T47D (cell line): ENCODE results near the gene MACROH2A1.

Experiments used
- DNase-seq, 2 experiments: peaks; one replicate each; pipeline versions ENCODE4 v3.0.0 to v3.0.0-alpha.2; 2011 to 2012; ENCODE audit warnings: low read depth in 1 of 2, low spot score in 1 of 2
- JUND ChIP-seq: IDR thresholded peaks from 2 replicates; pipeline ENCODE4 v1.6.1; 2012; ENCODE audit warnings: low read depth
- in situ Hi-C: cut with HindIII; loops from 2 replicates; pipeline ENCODE4 v1.10.0; 2016; ENCODE audit warnings: low sequenced_read_pairs, low pct_unique_long_range_greater_than_20kb

The MACROH2A1 gene

GRCh38 chr5:135360278-135361274, 38.5 kb downstream of the MACROH2A1 start:
- in situ Hi-C loops: no loop called here
- no peak for DNase-seq
- no peak for TF ChIP-seq JUND

- no peak for TF ChIP-seq JUND
- in situ Hi-C loops: no loop called here
- no peak for DNase-seq
Observed at GRCh38 chr5:135359374-135360165, 39.5 kb downstream of the MACROH2A1 start.

GRCh38 chr5:135357685-135358084, 41.3 kb downstream of the MACROH2A1 start:
- no peak for TF ChIP-seq JUND
- no peak for DNase-seq
- in situ Hi-C loops: no loop called here

GRCh38 chr5:135356522-135357318, 42.3 kb downstream of the MACROH2A1 start:
- no peak for DNase-seq
- in situ Hi-C loops: no loop called here
- TF ChIP-seq JUND: no peak

- DNase-seq: no peak
- in situ Hi-C loops: no loop called here
- TF ChIP-seq JUND: no peak
Observed at GRCh38 chr5:135355169-135355568, 43.9 kb downstream of the MACROH2A1 start.

GRCh38 chr5:135353952-135354721, 44.9 kb downstream of the MACROH2A1 start:
- in situ Hi-C loops: no loop called here
- no peak for DNase-seq
- no peak for TF ChIP-seq JUND

GRCh38 chr5:135350536-135350935, 48.5 kb downstream of the MACROH2A1 start:
- no peak for TF ChIP-seq JUND
- in situ Hi-C loops: no loop called here

GRCh38 chr5:135349886-135350285, 49.1 kb downstream of the MACROH2A1 start:
- in situ Hi-C loops: no loop called here
- no peak for DNase-seq
- no peak for TF ChIP-seq JUND

More at GRCh38 chr5:135350536-135350935, 48.5 kb downstream of the MACROH2A1 start:
- no peak for DNase-seq

- no peak for TF ChIP-seq JUND
- no peak for DNase-seq
- in situ Hi-C loops: no loop called here
Observed at GRCh38 chr5:135349451-135349850, 49.6 kb downstream of the MACROH2A1 start.

GRCh38 chr5:135348918-135349317, 50.1 kb downstream of the MACROH2A1 start:
- TF ChIP-seq JUND: no peak
- in situ Hi-C loops: no loop called here
- no peak for DNase-seq

- no peak for DNase-seq
- no peak for TF ChIP-seq JUND
- in situ Hi-C loops: no loop called here
Observed at GRCh38 chr5:135347392-135347791, 51.6 kb downstream of the MACROH2A1 start.
